K562 (cell line): ENCODE measurements around the gene XPNPEP1. TPM values are rescaled to one million over a fixed set of nuclear protein-coding genes. Genes with fewer than 3 reads are reported as not detected.
A peak's percentile ranks its signal among the peaks of the same experiment; 100 is the strongest.
"Not testable (repeated sequence)": the region's sequence is repeated elsewhere in the genome, so short reads cannot be mapped to it uniquely, and the experiment has no call there.

ENCODE experiments used
- ATAC-seq: fragments of 200-7000 bp; cut with Tn5 transposase; 3 replicates; pipeline ENCODE4 v1.9.1; 2020; ENCODE audit warnings: moderate library complexity
- BruUV-seq: library from RNA; stranded (reverse); fragments of 400-500 nt; replicated peaks from 2 replicates; lab custom pipeline; 2021; lab: Mats Ljungman, UMichigan
- CTCF ChIA-PET: fragments of 300-600 bp; formaldehyde crosslinking; extraction: SDS; loops from one replicate; lab custom pipeline; 2021; ENCODE audit warnings: low intra/inter-chr PET ratio; lab: Yijun Ruan, JAX
- POLR2A ChIA-PET: fragments of 300-600, 350-650 bp; sonication (Branson Sonifier 250); formaldehyde crosslinking; extraction: SDS; loops from one replicate; lab custom pipeline; 2021; ENCODE audit warnings: antibody characterized with exemption, inconsistent platforms; lab: Yijun Ruan, JAX
- DNase-seq, 4 experiments: peaks; one replicate each; pipeline versions ENCODE4 v3.0.0 to v3.0.0-alpha.2; 2011 to 2018; ENCODE audit warnings: low spot score in 3 of 4, mixed read lengths in 3 of 4; ENCODE audit errors: extremely low read depth in 1 of 4
- FAIRE-seq: peaks from 2 replicates; lab custom pipeline; 2011; peaks lifted over from hg19 to GRCh38; lab: Jason Lieb, UNC
- H2AFZ ChIP-seq: 2 replicates; pipeline ENCODE4 v1.6.0; 2011; ENCODE audit warnings: low read depth, low read length, control low read depth, inconsistent platforms
- H3K27ac ChIP-seq: fragments of 200-600 bp; 3 replicates; pipeline ENCODE4 v1.8.0; 2011; ENCODE audit warnings: low read depth, mild to moderate bottlenecking, control low read depth, inconsistent platforms, low read length, moderate library complexity, mixed read lengths; ENCODE audit errors: extremely low read depth
- H3K27me3 ChIP-seq, 2 experiments: fragments of 300-600 bp in 1 of 2; 2 replicates in 1 of 2; 3 replicates in 1 of 2; pipeline versions ENCODE4 v1.6.0 to v1.8.0; 2011; ENCODE audit warnings: inconsistent platforms in 2 of 2, low read length in 2 of 2, mild to moderate bottlenecking in 1 of 2, mixed read lengths in 1 of 2, moderate library complexity in 1 of 2; ENCODE audit not compliant: control insufficient read depth in 2 of 2, insufficient read depth in 2 of 2
- H3K36me3 ChIP-seq: fragments of 300-600 bp; 3 replicates; pipeline ENCODE4 v1.8.0; 2011; ENCODE audit warnings: mild to moderate bottlenecking, low read length, inconsistent platforms; ENCODE audit not compliant: control insufficient read depth, insufficient read depth
- H3K4me1 ChIP-seq, 2 experiments: fragments of 200-600 bp in 1 of 2; replicated peaks in 1 of 2; 2 replicates in 1 of 2; 3 replicates in 1 of 2; pipeline versions ENCODE4 v1.5.1 to v1.8.0; 2011; ENCODE audit warnings: inconsistent platforms in 2 of 2, low read length in 2 of 2, mild to moderate bottlenecking in 1 of 2, mixed read lengths in 1 of 2, moderate library complexity in 1 of 2; ENCODE audit not compliant: control insufficient read depth in 2 of 2, insufficient read depth in 2 of 2
- H3K4me2 ChIP-seq: 2 replicates; pipeline ENCODE4 v1.6.1; 2011; ENCODE audit warnings: low read length, control low read depth, inconsistent platforms, mixed read lengths; ENCODE audit not compliant: insufficient read depth
- H3K4me3 ChIP-seq: fragments of 200-600 bp; sonication (generic), shearing (Covaris generic); 2 replicates; pipeline ENCODE4 v1.5.1; 2016; ENCODE audit warnings: control low read depth, inconsistent platforms
- H3K79me2 ChIP-seq: fragments of 200-600 bp; 3 replicates; pipeline ENCODE4 v1.8.0; 2011; ENCODE audit warnings: low read length, inconsistent platforms; ENCODE audit not compliant: control insufficient read depth, insufficient read depth
- H3K9ac ChIP-seq, 2 experiments: 2 replicates each; pipeline versions ENCODE4 v1.6.0 to v1.6.1; 2011; ENCODE audit warnings: low read depth in 2 of 2, low read length in 2 of 2, control low read depth in 1 of 2, inconsistent platforms in 1 of 2, mild to moderate bottlenecking in 1 of 2, mixed read lengths in 1 of 2; ENCODE audit not compliant: insufficient read depth in 1 of 2
- H3K9me1 ChIP-seq: one replicate; pipeline ENCODE4 v1.6.0; 2011; ENCODE audit warnings: inconsistent platforms, mild to moderate bottlenecking, low read length, moderate library complexity; ENCODE audit not compliant: control insufficient read depth, insufficient read depth
- H3K9me3 ChIP-seq: replicated peaks from 2 replicates; pipeline ENCODE4 v1.5.1; 2011; ENCODE audit warnings: low read depth, low read length, inconsistent platforms; ENCODE audit not compliant: control insufficient read depth, insufficient read depth
- H4K20me1 ChIP-seq: replicated peaks from 2 replicates; pipeline ENCODE4 v1.6.1; 2011; ENCODE audit warnings: low read length, inconsistent platforms, mixed read lengths; ENCODE audit not compliant: control insufficient read depth, insufficient read depth
- ZBTB33 ChIP-seq: sonication (generic); formaldehyde crosslinking; IDR thresholded peaks from 2 replicates; pipeline ENCODE4 v1.8.1; 2023; ENCODE audit warnings: mild to moderate bottlenecking, missing genetic modification reagents
- WGBS: fragments of 100-300 bp; shearing (Covaris generic); methylation state at CpG from one replicate; pipeline ENCODE4 v1.1.6; 2016; ENCODE audit warnings: low coverage, mixed read lengths; ENCODE audit not compliant: insufficient coverage; ENCODE audit errors: missing lambda C conversion rate; 5-methylcytosine and 5-hydroxymethylcytosine counted together
- in situ Hi-C: fragments of 300-500 bp; cut with MboI; formaldehyde crosslinking; loops from 4 replicates; pipeline ENCODE4 v1.15.0; 2018; ENCODE audit warnings: inconsistent platforms, mixed read lengths
- intact Hi-C: fragments of 100-400 bp; cut with micrococcal nuclease; formaldehyde crosslinking; loops from 2 replicates; pipeline ENCODE4 v1.14.2; 2022
- polyA plus RNA-seq, 8 experiments: library from polyadenylated mRNA; depleted of rRNA in 4 of 8; stranded (reverse) in 5 of 8; unstranded in 3 of 8; fragments of >200 nt; fragmentation: Nextera tagmentation in 2 of 8; fragmentation: Illumina TruSeq in 1 of 8; extraction: Ambion mirVana in 2 of 8; extraction: Trizol in 1 of 8; gene quantifications; 2 replicates each; pipeline versions ENCODE4 v1.2.1 to v1.2.3, GENCODE V29; 2011 to 2014; ENCODE audit warnings: inconsistent platforms in 1 of 8, missing spikeins in 1 of 8
- total RNA-seq, 7 experiments: library from RNA; depleted of rRNA in 6 of 7; stranded (reverse); fragments of >200 nt in 6 of 7; fragmentation: Illumina TruSeq in 2 of 7; extraction: Trizol in 2 of 7; gene quantifications; 2 replicates each; pipeline versions ENCODE4 v1.2.1 to v1.2.3, GENCODE V29; 2011 to 2021; ENCODE audit warnings: low replicate concordance in 1 of 7
- TF ChIP-seq, protein P1 (sequence below): IDR thresholded peaks from 2 replicates; pipeline ENCODE4 v1.6.1; 2016; ENCODE audit warnings: missing genetic modification characterization, missing compliant biosample characterization

The XPNPEP1 gene
- total and polyA plus RNA-seq, 9 of the 15 experiments (the other 6 are each of a cell fraction or from before 2014, with no cell fraction given) = 24.2 to 93.5 (median 40.1) TPM

DNA sequence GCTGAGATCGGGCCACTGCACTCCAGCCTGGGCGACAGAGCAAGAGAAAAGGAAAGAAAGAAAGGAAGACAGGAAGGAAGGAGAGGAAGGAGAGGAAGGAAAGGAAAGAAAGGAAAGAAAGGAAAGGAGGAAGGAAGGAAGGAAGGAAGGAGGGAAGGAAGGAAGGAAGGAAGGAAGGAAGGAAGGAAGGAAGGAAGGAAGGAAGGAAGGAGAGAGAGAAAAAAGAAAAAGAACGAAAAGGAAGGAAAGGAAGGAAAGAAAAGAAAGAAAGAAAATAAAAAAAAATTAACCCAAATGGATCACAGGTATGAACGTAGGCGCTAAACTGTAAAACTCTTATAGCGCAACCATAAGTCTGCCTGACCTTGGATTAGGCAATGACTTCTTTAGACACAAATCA, 4.6 kb downstream of the XPNPEP1 start:
- peaks cover 34% of the 10 kb centered on the region for H3K79me2 ChIP-seq
- H3K27me3 ChIP-seq, POLR2A ChIA-PET, FAIRE-seq, H4K20me1 ChIP-seq, ATAC-seq, BruUV-seq, H2AFZ ChIP-seq, H3K9me1 ChIP-seq, in situ Hi-C loops, CTCF ChIA-PET, H3K9me3 ChIP-seq, H3K4me3 ChIP-seq, intact Hi-C loops, H3K36me3 ChIP-seq, H3K4me2 ChIP-seq, H3K27ac ChIP-seq, H3K9ac ChIP-seq, DNase-seq: not testable (repeated sequence)
- WGBS = no CpG with 5 or more reads among the region's 6 CpGs
- H3K4me1 ChIP-seq = peaks cover 17 to 18% of the 10 kb centered on the region in 2 experiments; a peak in 4 of 5 replicates
- TF ChIP-seq ZBTB33 (CRISPR knock-in tag) = 0 out of 2 replicates have a peak, but pooled peaks have one; percentile 22
- TF ChIP-seq, protein P1, sequence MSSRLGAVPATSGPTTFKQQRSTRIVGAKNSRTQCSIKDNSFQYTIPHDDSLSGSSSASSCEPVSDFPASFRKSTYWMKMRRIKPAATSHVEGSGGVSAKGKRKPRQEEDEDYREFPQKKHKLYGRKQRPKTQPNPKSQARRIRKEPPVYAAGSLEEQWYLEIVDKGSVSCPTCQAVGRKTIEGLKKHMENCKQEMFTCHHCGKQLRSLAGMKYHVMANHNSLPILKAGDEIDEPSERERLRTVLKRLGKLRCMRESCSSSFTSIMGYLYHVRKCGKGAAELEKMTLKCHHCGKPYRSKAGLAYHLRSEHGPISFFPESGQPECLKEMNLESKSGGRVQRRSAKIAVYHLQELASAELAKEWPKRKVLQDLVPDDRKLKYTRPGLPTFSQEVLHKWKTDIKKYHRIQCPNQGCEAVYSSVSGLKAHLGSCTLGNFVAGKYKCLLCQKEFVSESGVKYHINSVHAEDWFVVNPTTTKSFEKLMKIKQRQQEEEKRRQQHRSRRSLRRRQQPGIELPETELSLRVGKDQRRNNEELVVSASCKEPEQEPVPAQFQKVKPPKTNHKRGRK (tag) = peak; percentile 46; the same call in 1 of the 2 replicates
